Pancreas (tissue), 10 donors: Measurements from ENCODE around the gene DOCK10. TPM values are rescaled to one million over a fixed set of nuclear protein-coding genes. Genes with fewer than 3 reads are reported as not detected.

Experiments
- ATAC-seq, 4 donors: fragments of 200-7000 bp; cut with Tn5 transposase; one replicate each; pipeline versions ENCODE4 v1.8.0 to v1.9.1; 2020; ENCODE audit warnings: mild to moderate bottlenecking in 4 of 4, moderate library complexity in 4 of 4
- DNase-seq, 6 donors: peaks; one replicate each; pipeline ENCODE4 v3.0.0-alpha.2; 2020
- FAIRE-seq: peaks from 2 replicates; lab custom pipeline; 2012; peaks lifted over from hg19 to GRCh38; lab: Jason Lieb, UNC
- H3K27ac ChIP-seq, 4 donors: fragments of 200-600 bp; sonication (generic); 1 replicate in 3 of 4; 2 replicates in 1 of 4; pipeline versions ENCODE4 v1.5.0 to v1.8.0; 2020
- H3K27me3 ChIP-seq, 4 donors: fragments of 200-600 bp; one replicate each; pipeline ENCODE4 v1.8.0; 2021
- H3K36me3 ChIP-seq, 3 donors: fragments of 200-600 bp; sonication (generic) in 1 of 3; one replicate each; pipeline versions ENCODE4 v1.5.0 to v1.8.0; 2020 to 2021
- H3K4me1 ChIP-seq, 3 donors: fragments of 200-600 bp; one replicate each; pipeline ENCODE4 v1.8.0; 2021
- H3K4me3 ChIP-seq, 4 donors: fragments of 200-600 bp; sonication (generic) in 2 of 4; one replicate each; pipeline versions ENCODE4 v1.5.0 to v1.8.0; 2020 to 2021
- H3K9me3 ChIP-seq, 4 donors: fragments of 200-600 bp; one replicate each; pipeline ENCODE4 v1.8.0; 2021
- WGBS, 2 donors: extraction: QIAGEN DNeasy Blood & Tissue Kit; methylation state at CpG; one replicate each; pipeline ENCODE4 v1.1.7; 2013; 5-methylcytosine and 5-hydroxymethylcytosine counted together
- intact Hi-C, 3 donors: fragments of 100-400 bp; cut with DNase I; formaldehyde crosslinking; loops; one replicate each; pipeline versions ENCODE4 v1.11.1 to v1.14.2; 2022
- polyA plus RNA-seq, 2 donors: library from polyadenylated mRNA; stranded (reverse); fragments of 200-250 nt; gene quantifications; one replicate each; pipeline ENCODE4 v1.2.3, GENCODE V29; 2013
- total RNA-seq, 6 donors: library from RNA; stranded (reverse); fragmentation: NEBNext Ultra II Directional in 4 of 6; extraction: Animal tissue kit (Norgen Biotek cat#: 25700) in 4 of 6; gene quantifications; one replicate each; pipeline versions ENCODE4 v1.2.1 to v1.2.4, GENCODE V29; 2021 to 2023
- TF ChIP-seq, protein P1 (sequence below), 4 donors: fragments of 200-600 bp; sonication (generic) in 3 of 4; IDR thresholded peaks; one replicate each; pipeline versions ENCODE4 v1.5.0 to v1.8.0; 2021; ENCODE audit warnings: antibody characterized with exemption in 4 of 4
- donor health status: healthy with polysubstance abuse.
- donor health status: DM: no; HTN: no; CAD: no; lungs with moderate emphysema.
- donor health status: DM: no; HTN: no; CAD: no.
- donor health status: control.
- donor health status: control.
- donor health status: Bipolar disorder and iron deficiency.
- donor health status: DM: yes; HTN: yes; CAD: no.
- donor health status: DM: no; HTN: no; CAD: no.
- donor health status: DM: no; HTN: no; CAD: no.
- donor health status: DM: yes; HTN: yes; CAD: no.

The DOCK10 gene
- total and polyA plus RNA-seq, 8 donors = 0.95 to 16.3 (median 2.7) TPM

DNA sequence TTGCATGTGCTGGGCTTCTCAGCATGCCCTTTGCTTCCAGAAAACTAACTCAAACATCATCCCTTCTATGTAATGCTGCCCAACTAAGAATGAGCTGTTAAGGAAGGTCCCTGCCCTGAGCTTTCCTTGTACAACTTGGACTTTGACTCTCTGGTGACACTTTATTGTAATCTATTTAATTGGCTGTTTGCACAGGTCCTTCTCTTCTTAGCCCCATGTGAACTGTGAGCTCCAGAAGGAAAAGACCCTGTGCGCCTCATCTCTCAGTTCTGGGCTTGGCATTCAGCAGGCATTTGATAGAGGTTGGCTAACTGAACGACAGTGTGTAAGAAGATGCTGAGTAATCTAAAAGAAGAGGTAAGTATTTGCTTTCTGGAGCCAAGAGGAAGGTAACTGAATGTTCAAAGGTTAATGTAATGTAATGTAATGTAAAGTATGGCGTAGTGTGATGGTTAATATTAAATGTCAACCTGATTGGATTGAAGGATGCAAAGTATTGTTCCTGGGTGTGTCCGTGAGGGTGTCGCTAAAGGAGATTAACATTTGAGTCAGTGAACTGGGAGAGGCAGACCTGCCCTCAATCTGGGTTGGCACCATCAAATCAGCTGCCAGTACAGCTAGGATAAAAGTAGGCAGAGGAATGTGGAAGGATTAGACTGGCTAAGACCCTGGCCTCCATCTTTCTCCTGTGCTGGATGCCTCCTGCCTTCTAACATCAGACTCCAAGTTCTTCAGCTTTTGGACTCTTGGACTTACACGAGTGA, 265.3 kb downstream of the DOCK10 start:
- Histone ChIP-seq H3K27me3 (no peaks in the 10 kb centered on the region), H3K4me1 (no peaks in the 10 kb centered on the region), H3K36me3 (no peaks in the 10 kb centered on the region), H3K27ac (no peak overlapping the region), H3K9me3 (no peaks in the 10 kb centered on the region), H3K4me3 (no peak overlapping the region)
- TF ChIP-seq, protein P1, sequence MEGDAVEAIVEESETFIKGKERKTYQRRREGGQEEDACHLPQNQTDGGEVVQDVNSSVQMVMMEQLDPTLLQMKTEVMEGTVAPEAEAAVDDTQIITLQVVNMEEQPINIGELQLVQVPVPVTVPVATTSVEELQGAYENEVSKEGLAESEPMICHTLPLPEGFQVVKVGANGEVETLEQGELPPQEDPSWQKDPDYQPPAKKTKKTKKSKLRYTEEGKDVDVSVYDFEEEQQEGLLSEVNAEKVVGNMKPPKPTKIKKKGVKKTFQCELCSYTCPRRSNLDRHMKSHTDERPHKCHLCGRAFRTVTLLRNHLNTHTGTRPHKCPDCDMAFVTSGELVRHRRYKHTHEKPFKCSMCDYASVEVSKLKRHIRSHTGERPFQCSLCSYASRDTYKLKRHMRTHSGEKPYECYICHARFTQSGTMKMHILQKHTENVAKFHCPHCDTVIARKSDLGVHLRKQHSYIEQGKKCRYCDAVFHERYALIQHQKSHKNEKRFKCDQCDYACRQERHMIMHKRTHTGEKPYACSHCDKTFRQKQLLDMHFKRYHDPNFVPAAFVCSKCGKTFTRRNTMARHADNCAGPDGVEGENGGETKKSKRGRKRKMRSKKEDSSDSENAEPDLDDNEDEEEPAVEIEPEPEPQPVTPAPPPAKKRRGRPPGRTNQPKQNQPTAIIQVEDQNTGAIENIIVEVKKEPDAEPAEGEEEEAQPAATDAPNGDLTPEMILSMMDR (IDR thresholded peaks at IDR 0.05) = no peak
- no peak for ATAC-seq
- 63 to 69% methylated on average over 6 of the region's 6 CpGs for WGBS, 2 donors
- DNase-seq = no peak
- FAIRE-seq = no peak
- intact Hi-C loops = no loop called here

DNA sequence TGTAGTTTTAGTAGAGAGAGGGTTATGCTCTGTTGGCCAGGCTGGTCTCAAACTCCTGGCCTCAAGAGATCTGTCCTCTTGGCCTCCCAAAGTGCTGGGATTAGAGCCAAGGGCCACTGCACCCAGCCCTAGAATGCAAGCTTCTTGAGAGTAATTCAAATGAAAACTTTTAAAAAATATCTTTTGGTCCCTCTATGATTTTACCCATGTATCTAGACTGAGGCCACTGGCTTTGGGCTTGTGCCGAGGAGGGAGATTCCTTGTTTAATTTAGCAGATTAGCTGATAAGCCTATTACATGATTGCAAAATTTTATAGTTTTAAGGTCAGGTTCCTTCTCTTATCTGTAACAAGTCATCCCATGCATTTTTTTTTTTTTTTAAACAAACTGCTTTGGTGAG, 266.6 kb downstream of the DOCK10 start:
- DNase-seq (no peak), ATAC-seq (no peak), FAIRE-seq (no peak)
- H3K36me3 ChIP-seq = no peaks in the 10 kb centered on the region
- H3K4me3 ChIP-seq = no peak overlapping the region
- 37 to 57% methylated on average over 1 of the region's 1 CpG for WGBS, 2 donors
- H3K4me1 ChIP-seq = no peaks in the 10 kb centered on the region
- TF ChIP-seq, protein P1 (IDR thresholded peaks at IDR 0.05) = no peak
- intact Hi-C loops = no loop called here
- no peaks in the 10 kb centered on the region for H3K9me3 ChIP-seq
- no peaks in the 10 kb centered on the region for H3K27me3 ChIP-seq
- H3K27ac ChIP-seq = no peak overlapping the region

DNA sequence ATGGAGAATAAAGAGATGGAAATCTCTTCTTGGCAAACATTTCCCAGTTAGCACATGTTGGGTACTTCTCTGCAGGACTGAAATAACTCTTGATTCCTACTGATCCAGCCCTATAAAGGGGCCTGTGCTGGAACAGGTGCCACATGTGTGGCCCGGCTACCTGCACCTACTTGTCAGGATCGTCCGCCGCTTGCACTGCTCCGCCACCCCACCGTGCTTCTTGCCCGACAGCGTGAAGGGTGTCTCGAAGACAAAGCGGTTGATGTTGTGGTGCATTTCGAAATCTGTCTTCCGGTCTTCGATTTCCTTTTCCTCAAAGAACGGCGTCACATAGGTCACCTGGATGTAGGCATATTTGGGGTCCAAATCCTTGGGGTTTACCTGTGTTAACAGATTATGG, 267.5 kb downstream of the DOCK10 start:
- TF ChIP-seq, protein P1 (IDR thresholded peaks at IDR 0.05) = no peak
- 86 to 89% methylated on average over 15 of the region's 15 CpGs for WGBS, 2 donors
- no peaks in the 10 kb centered on the region for H3K4me1 ChIP-seq
- DNase-seq = no peak
- no peak for FAIRE-seq
- H3K36me3 ChIP-seq = no peaks in the 10 kb centered on the region
- no peaks in the 10 kb centered on the region for H3K9me3 ChIP-seq
- H3K4me3 ChIP-seq = no peak overlapping the region
- intact Hi-C loops = no loop called here
- no peaks in the 10 kb centered on the region for H3K27me3 ChIP-seq
- no peak overlapping the region for H3K27ac ChIP-seq
- ATAC-seq = no peak

DNA sequence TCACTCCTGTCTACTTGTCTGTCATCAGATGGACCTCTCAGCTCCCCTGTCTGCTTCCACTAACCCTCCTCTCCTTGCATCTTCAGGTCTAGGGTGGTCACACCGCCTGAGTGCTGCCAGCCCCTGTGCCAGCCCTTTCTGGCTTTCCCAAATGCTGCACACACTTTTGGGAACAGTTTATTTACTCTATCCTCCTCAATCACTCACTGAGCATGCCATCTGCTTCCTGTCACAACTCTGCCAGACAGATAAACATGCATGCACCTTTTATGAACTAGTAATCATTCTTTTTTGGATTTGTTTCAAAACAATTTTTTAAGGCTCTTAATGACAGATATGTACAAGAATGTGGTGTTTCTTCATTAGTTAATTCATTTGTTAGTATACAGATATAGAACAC, 269.8 kb downstream of the DOCK10 start:
- 60 to 71% methylated on average over 1 of the region's 1 CpG for WGBS, 2 donors
- ATAC-seq (no peak), FAIRE-seq (no peak), DNase-seq (no peak)
- intact Hi-C loops = no loop called here
- Histone ChIP-seq H3K4me1 (no peaks in the 10 kb centered on the region), H3K36me3 (no peaks in the 10 kb centered on the region), H3K4me3 (no peak overlapping the region), H3K27ac (no peak overlapping the region), H3K9me3 (no peaks in the 10 kb centered on the region), H3K27me3 (no peaks in the 10 kb centered on the region)
- TF ChIP-seq, protein P1 (IDR thresholded peaks at IDR 0.05) = no peak

DNA sequence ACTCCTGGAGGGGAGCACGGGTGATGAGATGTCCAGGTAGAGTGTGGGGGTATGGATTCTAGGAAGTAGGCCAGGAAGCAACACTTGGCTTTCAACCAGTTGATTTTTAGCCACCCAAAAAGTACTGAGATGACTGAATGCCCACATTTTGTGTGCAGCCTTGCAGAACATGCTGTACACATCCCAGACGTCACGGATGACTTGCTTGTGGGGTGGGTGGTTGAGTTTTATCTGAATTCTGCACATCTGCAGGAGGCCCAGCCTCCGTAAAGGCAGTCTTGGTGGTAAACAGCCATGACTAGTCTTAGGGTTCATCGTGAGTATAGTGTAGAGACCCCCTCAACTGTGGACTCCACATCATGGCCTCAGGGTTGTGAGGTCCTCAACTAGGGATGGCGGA, 272.8 kb downstream of the DOCK10 start:
- H3K27me3 ChIP-seq = no peaks in the 10 kb centered on the region
- no peak for ATAC-seq
- 83% methylated on average over 6 of the region's 6 CpGs for WGBS, 2 donors
- H3K4me3 ChIP-seq = no peak overlapping the region
- TF ChIP-seq, protein P1 (IDR thresholded peaks at IDR 0.05) = no peak
- no peaks in the 10 kb centered on the region for H3K9me3 ChIP-seq
- intact Hi-C loops = no loop called here
- H3K4me1 ChIP-seq = no peaks in the 10 kb centered on the region
- no peak overlapping the region for H3K27ac ChIP-seq
- no peak for DNase-seq
- FAIRE-seq = no peak
- H3K36me3 ChIP-seq = no peaks in the 10 kb centered on the region
